Activated CD4-positive, alpha-beta T cell treated with anti-CD3 and anti-CD28 coated beads for 36 hours (primary cell): ENCODE measurements around the gene FOXB1. TPM values are rescaled to one million over a fixed set of nuclear protein-coding genes. Genes with fewer than 3 reads are reported as not detected.

Experiments used
- ATAC-seq: fragments of 200-7000 bp; cut with Tn5 transposase; one replicate; pipeline ENCODE4 v1.10.0; 2021; ENCODE audit warnings: mild to moderate bottlenecking, moderate library complexity
- CTCF ChIA-PET: fragments of 350-600 bp; sonication (Branson Sonifier 250); formaldehyde crosslinking; loops from one replicate; lab custom pipeline; 2021; ENCODE audit warnings: antibody characterized with exemption; lab: Charles Lee
- POLR2A ChIA-PET: fragments of 350-600 bp; sonication (Branson Sonifier 250); formaldehyde crosslinking; loops from one replicate; lab custom pipeline; 2021; ENCODE audit warnings: antibody characterized with exemption, inconsistent platforms; lab: Charles Lee
- DNase-seq: peaks from one replicate; pipeline ENCODE4 v3.0.0-alpha.2; 2020
- H3K27ac Mint-ChIP-seq: one replicate; pipeline ENCODE4 v1.8.0; 2021; ENCODE audit warnings: mixed read lengths
- H3K27me3 Mint-ChIP-seq: one replicate; pipeline ENCODE4 v1.8.0; 2021; ENCODE audit warnings: mixed read lengths
- H3K36me3 Mint-ChIP-seq: one replicate; pipeline ENCODE4 v1.8.0; 2021; ENCODE audit warnings: low read depth, mixed read lengths
- H3K4me1 Mint-ChIP-seq: one replicate; pipeline ENCODE4 v1.8.0; 2021; ENCODE audit warnings: mixed read lengths
- H3K4me3 Mint-ChIP-seq: one replicate; pipeline ENCODE4 v1.8.0; 2021; ENCODE audit warnings: mild to moderate bottlenecking, moderate library complexity, mixed read lengths
- H3K9me3 Mint-ChIP-seq: one replicate; pipeline ENCODE4 v1.8.0; 2021; ENCODE audit warnings: low read depth, mixed read lengths
- intact Hi-C, 2 experiments: fragments of 100-400 bp; cut with DNase I in 1 of 2; cut with micrococcal nuclease in 1 of 2; formaldehyde crosslinking; loops; one replicate each; pipeline versions ENCODE4 v1.14.2 to v1.15.1; 2022 to 2024; cut with DNase I, micrococcal nuclease
- total RNA-seq, 2 experiments: library from RNA; stranded (reverse); gene quantifications; one replicate each; pipeline ENCODE4 v1.2.3, GENCODE V29; 2021

The FOXB1 gene
- total RNA-seq, 2 experiments from 2014 or later: 0.53 to 0.56 TPM

- ATAC-seq (no peak), DNase-seq (no peak)
- CTCF ChIA-PET: interaction anchor here (1.0 to 2.0 kb wide), 5 partner anchors 10 to 242 kb away, joined by 3 to 12 read pairs (median 3); partner anchors contain the start of gene FOXB1
- Mint-ChIP-seq H3K9me3 (no peaks in the 10 kb centered on the region), H3K27ac (no peak overlapping the region), H3K4me3 (no peak overlapping the region), H3K27me3 (peaks cover 57% of the 10 kb centered on the region), H3K4me1 (peaks cover 30% of the 10 kb centered on the region), H3K36me3 (no peaks in the 10 kb centered on the region)
- intact Hi-C loops: no loop called here
- POLR2A ChIA-PET: no interaction called here
Measured at GRCh38 chr15:59993041-59993750, 10.9 kb upstream of the FOXB1 start.

- Mint-ChIP-seq H3K9me3 (no peaks in the 10 kb centered on the region), H3K4me3 (no peak overlapping the region), H3K27ac (no peak overlapping the region), H3K36me3 (no peaks in the 10 kb centered on the region), H3K4me1 (peaks cover 32% of the 10 kb centered on the region), H3K27me3 (peaks cover 61% of the 10 kb centered on the region)
- peak; percentile 36 for ATAC-seq
- peak; percentile 45 for DNase-seq
- POLR2A ChIA-PET: no interaction called here
- CTCF ChIA-PET: interaction anchor here (1.0 to 2.0 kb wide), 6 partner anchors 10 to 269 kb away, joined by 3 to 12 read pairs (median 3); partner anchors contain the start of gene FOXB1
- intact Hi-C loops: loop anchor here in 1 of 2 experiments (2.0 kb wide), 1 partner anchor 15 kb away; no protein-coding TSS in a partner anchor
Measured at GRCh38 chr15:59993950-59994401, 10.1 kb upstream of the FOXB1 start.

GRCh38 chr15:59994526-59994887 is 9.6 kb upstream of the FOXB1 start:
- POLR2A ChIA-PET: no interaction called here
- DNase-seq (no peak), ATAC-seq (no peak)
- no peak overlapping the region for H3K27ac Mint-ChIP-seq
- H3K27me3 Mint-ChIP-seq: peaks cover 66% of the 10 kb centered on the region
- CTCF ChIA-PET: interaction anchor here (1.2 to 2.0 kb wide), 4 partner anchors 9 to 270 kb away, joined by 3 to 12 read pairs (median 4); partner anchors contain the start of gene FOXB1
- H3K36me3 Mint-ChIP-seq: no peaks in the 10 kb centered on the region
- H3K4me3 Mint-ChIP-seq: peak overlapping the region; percentile 11
- intact Hi-C loops: loop anchor here in 1 of 2 experiments (2.0 kb wide), 1 partner anchor 14 kb away; no protein-coding TSS in a partner anchor
- H3K9me3 Mint-ChIP-seq: no peaks in the 10 kb centered on the region
- H3K4me1 Mint-ChIP-seq: peaks cover 36% of the 10 kb centered on the region

GRCh38 chr15:59994888-59995557 is 9.1 kb upstream of the FOXB1 start:
- H3K27me3 Mint-ChIP-seq: peaks cover 70% of the 10 kb centered on the region
- ChIA-PET POLR2A (no interaction called here), CTCF (interaction anchor here (1.2 to 2.0 kb wide), 4 partner anchors 9 to 270 kb away, joined by 3 to 12 read pairs (median 4); partner anchors contain the start of gene FOXB1)
- ATAC-seq (no peak), DNase-seq (peak; percentile 32)
- no peaks in the 10 kb centered on the region for H3K9me3 Mint-ChIP-seq
- H3K27ac Mint-ChIP-seq: no peak overlapping the region
- H3K4me3 Mint-ChIP-seq: peak overlapping the region; percentile 11
- no peaks in the 10 kb centered on the region for H3K36me3 Mint-ChIP-seq
- H3K4me1 Mint-ChIP-seq: peaks cover 36% of the 10 kb centered on the region
- intact Hi-C loops: loop anchor here (2.0 to 5.0 kb wide), 4 partner anchors 14 to 332 kb away; no protein-coding TSS in a partner anchor

GRCh38 chr15:59995568-59996297 is 8.4 kb upstream of the FOXB1 start:
- H3K27ac Mint-ChIP-seq: no peak overlapping the region
- H3K4me1 Mint-ChIP-seq: peaks cover 42% of the 10 kb centered on the region
- ChIA-PET CTCF (no interaction called here), POLR2A (no interaction called here)
- intact Hi-C loops: loop anchor here (1.0 to 5.0 kb wide), 8 partner anchors 9 to 332 kb away; partner anchors contain the start of gene FOXB1 (in 1 of the 2)
- H3K27me3 Mint-ChIP-seq: peaks cover 77% of the 10 kb centered on the region
- ATAC-seq (no peak), DNase-seq (no peak)
- no peaks in the 10 kb centered on the region for H3K9me3 Mint-ChIP-seq
- no peak overlapping the region for H3K4me3 Mint-ChIP-seq
- H3K36me3 Mint-ChIP-seq: no peaks in the 10 kb centered on the region

GRCh38 chr15:59996298-59997041 is 7.6 kb upstream of the FOXB1 start:
- ChIA-PET POLR2A (no interaction called here), CTCF (interaction anchor here (0.8 to 1.6 kb wide), 2 partner anchors 16 to 79 kb away, joined by 3 read pairs; no protein-coding TSS in a partner anchor)
- H3K4me1 Mint-ChIP-seq: peaks cover 45% of the 10 kb centered on the region
- ATAC-seq (no peak), DNase-seq (peak; percentile 39)
- intact Hi-C loops: loop anchor here (1.0 to 5.0 kb wide), 8 partner anchors 8 to 331 kb away; partner anchors contain the start of gene FOXB1 (in 1 of the 2)
- no peaks in the 10 kb centered on the region for H3K36me3 Mint-ChIP-seq
- peaks cover 83% of the 10 kb centered on the region for H3K27me3 Mint-ChIP-seq
- H3K4me3 Mint-ChIP-seq: peak overlapping the region; percentile 59
- H3K9me3 Mint-ChIP-seq: no peaks in the 10 kb centered on the region
- H3K27ac Mint-ChIP-seq: no peak overlapping the region

- ChIA-PET CTCF (interaction anchor here (0.7 to 1.6 kb wide), 6 partner anchors 12 to 672 kb away, joined by 3 to 5 read pairs (median 3); no protein-coding TSS in a partner anchor), POLR2A (interaction anchor here (0.7 kb wide), 1 partner anchor 48 kb away, joined by 3 read pairs; no protein-coding TSS in a partner anchor)
- ATAC-seq: peak; percentile 88
- H3K27me3 Mint-ChIP-seq: peaks cover 86% of the 10 kb centered on the region
- H3K4me1 Mint-ChIP-seq: peaks cover 48% of the 10 kb centered on the region
- no peaks in the 10 kb centered on the region for H3K36me3 Mint-ChIP-seq
- peak overlapping the region; percentile 59 for H3K4me3 Mint-ChIP-seq
- DNase-seq: peak; percentile 84
- H3K27ac Mint-ChIP-seq: no peak overlapping the region
- intact Hi-C loops: loop anchor here (1.0 to 5.0 kb wide), 7 partner anchors 78 to 330 kb away; no protein-coding TSS in a partner anchor
- H3K9me3 Mint-ChIP-seq: no peaks in the 10 kb centered on the region
Measured at GRCh38 chr15:59997070-59997701, 6.9 kb upstream of the FOXB1 start.

- intact Hi-C loops: loop anchor here in 1 of 2 experiments (5.0 kb wide), 3 partner anchors 81 to 329 kb away; no protein-coding TSS in a partner anchor
Measured at GRCh38 chr15:59998305-59998949, 5.7 kb upstream of the FOXB1 start.

GRCh38 chr15:59998950-59999611 is 5.0 kb upstream of the FOXB1 start:
- ChIA-PET CTCF (interaction anchor here (0.6 kb wide), 2 partner anchors 86 to 254 kb away, joined by 3 read pairs; no protein-coding TSS in a partner anchor), POLR2A (no interaction called here)
- no peak for DNase-seq
- Mint-ChIP-seq H3K36me3 (no peaks in the 10 kb centered on the region), H3K27me3 (peaks cover 91% of the 10 kb centered on the region), H3K4me3 (no peak overlapping the region), H3K4me1 (peaks cover 55% of the 10 kb centered on the region), H3K9me3 (no peaks in the 10 kb centered on the region), H3K27ac (no peak overlapping the region)
- intact Hi-C loops: loop anchor here in 1 of 2 experiments (5.0 kb wide), 3 partner anchors 82 to 328 kb away; no protein-coding TSS in a partner anchor
- no peak for ATAC-seq

More at GRCh38 chr15:59998305-59998949, 5.7 kb upstream of the FOXB1 start:
- DNase-seq (no peak), ATAC-seq (no peak)
- Mint-ChIP-seq H3K4me3 (no peak overlapping the region), H3K9me3 (no peaks in the 10 kb centered on the region), H3K36me3 (no peaks in the 10 kb centered on the region), H3K27me3 (peaks cover 91% of the 10 kb centered on the region), H3K4me1 (peaks cover 55% of the 10 kb centered on the region), H3K27ac (no peak overlapping the region)
- POLR2A ChIA-PET: no interaction called here
- CTCF ChIA-PET: interaction anchor here (0.6 to 1.1 kb wide), 4 partner anchors 11 to 522 kb away, joined by 3 to 5 read pairs (median 3); no protein-coding TSS in a partner anchor
